HG03039 (cell line): ENCODE measurements around the gene ATG10.
"Not testable (repeated sequence)": the region's sequence is repeated elsewhere in the genome, so short reads cannot be mapped to it uniquely, and the experiment has no call there.

Experiments
- ATAC-seq: cut with Tn5 transposase; IDR thresholded peaks from one replicate; pipeline ENCODE4 v1.9.1; 2021; ENCODE audit warnings: mild to moderate bottlenecking, moderate library complexity; ENCODE audit not compliant: unreplicated experiment

ATG10 gene

DNA sequence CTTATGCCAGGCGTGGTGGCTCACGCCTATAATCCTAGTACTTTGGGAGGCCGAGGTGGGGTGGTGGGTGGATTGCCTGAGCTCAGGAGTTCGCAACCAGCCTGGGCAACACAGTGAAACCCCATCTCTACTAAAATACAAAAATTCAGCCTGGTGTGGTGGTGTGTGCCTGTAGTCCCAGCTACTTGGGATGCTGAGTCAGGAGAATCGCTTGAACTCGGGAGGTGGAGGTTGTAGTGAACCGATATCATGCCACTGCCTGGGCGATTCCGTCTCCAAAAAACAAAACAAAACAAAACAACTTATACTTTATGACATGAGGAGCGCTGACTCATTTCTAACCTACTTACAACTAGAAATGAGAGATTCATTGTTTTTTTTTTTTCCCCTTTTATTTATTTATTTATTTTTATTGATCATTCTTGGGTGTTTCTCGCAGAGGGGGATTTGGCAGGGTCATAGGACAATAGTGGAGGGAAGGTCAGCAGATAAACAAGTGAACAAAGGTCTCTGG, 10.4 kb downstream of the ATG10 start:
- not testable (repeated sequence) for ATAC-seq

DNA sequence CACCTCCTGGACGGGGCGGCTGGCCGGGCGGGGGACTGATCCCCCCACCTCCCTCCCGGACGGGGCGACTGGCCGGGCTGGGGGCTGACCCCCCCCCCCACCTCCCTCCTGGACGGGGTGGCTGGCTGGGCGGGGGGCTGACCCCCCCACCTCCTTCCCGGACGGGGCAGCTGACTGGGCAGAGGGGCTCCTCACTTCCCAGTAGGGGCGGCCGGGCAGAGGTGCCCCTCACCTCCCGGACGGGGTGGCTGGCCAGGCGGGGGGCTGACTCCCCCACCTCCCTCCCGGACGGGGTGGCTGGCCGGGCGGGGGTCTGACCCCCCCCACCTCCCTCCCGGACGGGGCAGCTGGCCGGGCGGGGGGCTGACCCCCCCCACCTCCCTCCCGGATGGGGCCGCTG, 11.3 kb downstream of the ATG10 start:
- ATAC-seq = not testable (repeated sequence)

- ATAC-seq = not testable (repeated sequence)
These were observed 11.7 kb downstream of the ATG10 start for GRCh38 chr5:81983563-81983962.

- no peak for ATAC-seq
These were observed 14.3 kb downstream of the ATG10 start for GRCh38 chr5:81986126-81986525.

DNA sequence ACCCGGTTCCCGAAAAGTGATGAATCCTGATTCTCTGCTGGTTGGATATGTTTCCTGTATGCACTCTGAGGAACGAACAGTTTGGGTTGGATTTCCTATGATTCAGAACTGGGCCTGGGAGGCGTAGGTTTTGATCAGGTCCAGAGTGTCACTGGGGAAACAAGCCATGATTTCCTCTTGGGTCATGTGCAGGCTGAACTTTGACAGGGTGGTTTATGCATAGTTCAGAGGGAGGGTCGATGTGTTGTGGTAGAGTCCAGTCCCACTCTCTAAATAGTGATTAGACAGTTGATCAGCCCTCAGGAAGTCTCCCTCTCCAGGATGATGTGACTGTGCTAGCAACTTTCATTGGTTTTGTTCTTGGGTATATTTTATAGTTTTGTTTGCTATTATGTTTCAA, 17.4 kb downstream of the ATG10 start:
- ATAC-seq = no peak

DNA sequence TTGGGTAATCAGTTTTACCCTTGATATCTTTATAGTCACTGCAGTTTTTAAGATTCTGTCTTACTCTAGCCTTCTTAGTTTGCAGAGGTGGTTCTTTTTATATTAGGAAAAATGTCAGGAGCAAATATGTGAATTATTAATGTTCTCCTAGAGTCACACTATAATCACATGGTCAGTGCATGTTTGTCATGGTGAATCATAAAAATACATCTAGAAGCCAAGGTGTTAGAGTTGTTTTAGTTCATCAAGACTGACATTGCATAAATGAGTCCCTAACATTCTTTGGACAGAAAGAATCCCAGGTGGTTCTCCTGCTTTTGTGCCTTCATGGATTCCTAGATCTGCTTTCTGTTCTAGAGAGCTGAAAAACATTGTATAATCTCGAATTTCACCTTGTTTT, 22.9 kb downstream of the ATG10 start:
- ATAC-seq = no peak

- ATAC-seq = no peak
These were observed 23.6 kb downstream of the ATG10 start for GRCh38 chr5:81995407-81995806.

- no peak for ATAC-seq
These were observed 32.7 kb downstream of the ATG10 start for GRCh38 chr5:82004511-82004910.

DNA sequence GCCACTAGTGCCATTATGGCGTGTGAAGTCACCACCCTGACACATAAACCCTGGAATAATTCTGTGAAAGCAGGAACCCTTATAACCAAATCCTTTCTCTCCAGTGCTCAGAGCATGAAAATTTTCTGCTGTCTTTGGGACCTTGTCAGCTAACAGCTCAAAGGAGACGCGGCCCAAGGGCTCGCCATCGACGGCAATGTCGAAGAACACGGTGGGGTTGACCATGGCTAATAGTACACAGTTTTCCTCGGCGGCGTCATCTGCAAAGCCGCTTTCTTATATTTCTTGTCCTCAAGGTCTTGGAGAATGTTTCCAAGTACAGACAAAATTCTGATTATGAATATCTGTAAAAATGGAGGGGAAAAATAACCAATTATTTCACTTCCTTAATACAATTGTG, 38.0 kb downstream of the ATG10 start:
- ATAC-seq = not testable (repeated sequence)

- no peak for ATAC-seq
These were observed 38.9 kb downstream of the ATG10 start for GRCh38 chr5:82010696-82011095.

DNA sequence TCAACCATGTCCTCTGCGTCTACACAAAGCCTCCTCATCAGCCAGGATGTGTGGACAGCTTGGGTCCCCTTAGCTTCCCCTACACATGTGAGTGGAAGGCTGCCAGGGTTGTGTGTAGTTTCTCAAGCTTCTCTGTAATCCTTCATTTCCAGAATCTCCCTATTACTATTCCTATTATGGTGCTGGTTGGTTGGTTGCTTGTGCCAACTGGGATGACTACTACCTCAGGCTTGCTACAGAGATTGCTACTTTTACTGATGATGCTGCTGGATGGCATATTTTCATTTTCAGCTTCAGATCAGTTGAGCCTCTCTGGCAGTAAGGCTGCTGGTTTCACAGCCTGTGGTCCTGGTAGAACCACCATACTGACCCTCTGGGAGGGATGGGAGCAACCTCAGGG, 39.9 kb downstream of the ATG10 start:
- no peak for ATAC-seq

DNA sequence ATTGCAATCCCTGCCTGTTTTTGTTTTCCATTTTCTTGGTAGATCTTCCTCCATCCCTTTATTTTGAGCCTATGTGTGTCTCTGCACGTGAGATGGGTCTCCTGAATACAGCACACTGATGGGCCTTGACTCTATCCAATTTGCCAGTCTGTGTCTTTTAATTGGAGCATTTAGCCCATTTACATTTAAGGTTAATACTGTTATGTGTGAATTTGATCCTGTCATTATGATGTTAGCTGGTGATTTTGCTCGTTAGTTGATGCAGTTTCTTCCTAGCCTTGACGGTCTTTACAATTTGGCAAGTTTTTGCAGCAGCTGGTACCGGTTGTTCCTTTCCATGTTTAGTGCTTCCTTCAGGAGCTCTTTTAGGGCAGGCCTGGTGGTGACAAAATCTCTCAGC, 42.8 kb downstream of the ATG10 start:
- ATAC-seq = not testable (repeated sequence)

- no peak for ATAC-seq
These were observed 46.6 kb downstream of the ATG10 start for GRCh38 chr5:82018462-82018861.

DNA sequence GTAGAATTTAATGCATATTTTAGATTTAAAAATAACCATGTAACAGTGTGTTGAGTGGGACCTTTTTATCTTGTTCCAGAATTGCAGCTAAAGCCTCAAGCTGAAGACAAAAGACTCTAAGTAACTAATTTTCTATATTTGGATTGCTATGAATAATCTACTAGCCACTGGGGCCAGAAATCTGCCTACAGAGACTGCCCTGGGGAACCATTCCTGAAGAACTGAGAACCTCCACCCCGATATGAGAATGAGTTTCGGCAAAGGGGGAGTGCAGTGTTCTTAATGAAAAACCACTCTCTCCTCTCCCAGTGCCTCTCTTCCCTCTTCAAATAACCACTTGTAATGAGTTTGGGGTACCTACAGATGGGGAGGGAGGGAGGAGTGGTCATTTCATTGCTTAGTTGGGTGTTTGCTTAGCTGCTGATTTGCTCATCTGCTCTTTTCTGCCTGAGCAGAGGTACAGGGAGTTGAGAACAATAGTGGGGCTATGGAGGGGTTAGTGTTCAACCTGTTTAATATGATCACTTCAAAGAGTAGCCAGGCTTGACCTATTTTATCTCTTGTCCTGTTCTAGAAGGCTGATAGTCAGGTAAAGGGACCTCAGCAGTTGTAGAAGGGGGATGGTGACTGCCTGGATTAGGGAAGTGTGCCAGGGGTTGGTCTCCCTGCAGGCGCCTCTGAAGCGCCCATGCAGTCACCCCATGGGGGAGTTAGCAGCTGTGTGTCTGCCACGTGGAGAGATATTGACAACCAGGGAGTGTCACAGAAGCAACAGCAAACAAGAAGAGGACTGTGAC, 47.7 kb downstream of the ATG10 start:
- no peak for ATAC-seq

GRCh38 chr5:82022499-82022898, 50.7 kb downstream of the ATG10 start:
- ATAC-seq = no peak

GRCh38 chr5:82023644-82024043, 51.8 kb downstream of the ATG10 start:
- no peak for ATAC-seq

DNA sequence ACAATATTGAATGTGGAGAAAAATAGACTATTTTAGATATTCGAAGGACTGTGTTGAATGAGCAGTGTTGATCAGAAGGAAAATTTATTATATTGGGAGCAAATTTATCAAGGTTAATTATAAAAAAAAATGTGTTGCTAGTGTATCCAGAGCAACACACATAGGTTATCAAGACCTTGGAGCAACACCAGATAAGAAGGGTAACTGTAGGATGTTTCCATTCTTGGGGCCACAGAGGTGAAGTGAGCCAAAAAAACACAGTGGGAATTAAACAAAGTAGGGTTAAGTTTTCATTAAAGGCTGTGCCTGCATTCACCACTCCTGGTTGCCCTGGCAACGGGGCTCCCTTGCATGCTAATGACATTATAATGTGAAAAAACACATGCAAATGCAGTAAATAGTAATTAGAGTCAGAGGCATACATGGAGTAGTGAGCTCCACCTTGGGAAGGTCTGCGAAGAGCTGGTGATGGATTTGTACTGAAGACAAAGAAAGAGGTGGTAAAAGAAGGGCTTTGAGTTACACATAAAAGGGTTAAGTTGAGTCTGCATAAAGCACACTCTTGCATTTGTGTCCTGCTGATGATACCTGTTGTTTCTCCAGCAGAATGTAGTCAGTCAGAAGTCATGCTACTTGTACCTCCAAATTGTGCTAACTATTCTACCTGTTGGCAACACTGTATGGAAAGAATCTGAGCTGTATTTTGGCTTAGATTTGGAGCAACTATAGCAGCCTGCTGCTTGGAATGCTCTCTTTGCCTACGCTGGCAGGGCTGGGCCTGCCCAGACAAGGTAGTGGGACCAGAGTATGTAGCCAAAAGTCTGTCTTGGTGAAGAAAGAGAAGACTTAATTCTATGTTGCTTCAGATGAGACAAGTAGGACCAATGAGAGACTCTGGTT, 59.6 kb downstream of the ATG10 start:
- ATAC-seq = no peak

- not testable (repeated sequence) for ATAC-seq
These were observed 71.1 kb downstream of the ATG10 start for GRCh38 chr5:82042894-82043293.

DNA sequence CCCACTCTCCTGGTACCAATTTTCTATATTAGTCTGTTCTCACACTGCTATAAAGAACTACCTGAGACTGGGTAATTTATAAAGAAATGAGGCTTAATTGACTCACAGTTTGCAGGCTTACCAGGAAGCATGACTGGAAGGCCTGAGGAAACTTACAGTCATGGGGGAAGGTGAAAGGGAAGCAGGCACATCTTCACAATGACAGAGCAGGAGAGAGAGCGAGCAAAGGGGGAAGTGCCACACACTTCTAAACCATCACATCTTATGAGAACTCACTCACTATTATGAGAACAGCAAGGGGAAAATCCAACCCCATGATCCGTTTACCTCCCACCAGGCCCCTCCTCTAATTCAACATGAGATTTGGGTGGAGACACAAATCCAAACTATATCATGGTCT, 72.2 kb downstream of the ATG10 start:
- ATAC-seq = no peak

DNA sequence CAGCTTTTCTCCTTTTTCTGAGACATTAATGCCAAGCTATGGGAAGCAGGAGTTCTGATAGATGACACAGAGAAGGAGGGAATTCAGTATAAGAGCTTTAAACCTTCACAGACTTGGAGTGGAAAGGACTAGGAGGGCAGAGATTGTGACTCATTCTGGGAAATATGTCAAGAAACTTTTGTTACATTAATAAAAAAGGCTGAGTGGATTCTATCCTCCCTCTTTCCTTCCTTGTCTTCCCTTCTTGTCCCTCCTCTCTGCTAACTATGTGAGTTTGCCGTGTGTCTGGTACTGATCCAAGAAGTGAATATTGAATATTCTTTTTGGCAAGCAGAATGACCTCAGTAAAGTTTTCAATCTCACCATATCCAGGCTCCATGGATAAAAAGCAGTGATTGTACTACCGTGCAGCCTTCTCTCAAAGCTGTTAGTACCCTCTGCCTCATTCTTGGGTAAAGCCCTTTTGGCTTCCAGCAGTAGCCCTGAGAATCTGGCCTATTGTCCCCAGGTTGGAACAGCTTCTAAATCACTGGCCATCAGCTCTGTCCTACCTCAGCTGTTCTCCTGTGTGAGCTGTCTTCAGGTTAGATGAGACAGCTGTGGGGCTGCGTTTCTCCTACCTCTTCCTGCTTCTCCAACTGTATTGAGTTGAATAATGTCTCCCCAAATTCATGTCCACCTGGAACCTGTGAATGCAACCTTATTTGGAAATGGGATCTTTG, 73.9 kb downstream of the ATG10 start:
- ATAC-seq = no peak

- ATAC-seq = no peak
These were observed 74.4 kb downstream of the ATG10 start for GRCh38 chr5:82046276-82046647.
